ENCODE results near the gene SMIM38.

SMIM38 gene

DNA sequence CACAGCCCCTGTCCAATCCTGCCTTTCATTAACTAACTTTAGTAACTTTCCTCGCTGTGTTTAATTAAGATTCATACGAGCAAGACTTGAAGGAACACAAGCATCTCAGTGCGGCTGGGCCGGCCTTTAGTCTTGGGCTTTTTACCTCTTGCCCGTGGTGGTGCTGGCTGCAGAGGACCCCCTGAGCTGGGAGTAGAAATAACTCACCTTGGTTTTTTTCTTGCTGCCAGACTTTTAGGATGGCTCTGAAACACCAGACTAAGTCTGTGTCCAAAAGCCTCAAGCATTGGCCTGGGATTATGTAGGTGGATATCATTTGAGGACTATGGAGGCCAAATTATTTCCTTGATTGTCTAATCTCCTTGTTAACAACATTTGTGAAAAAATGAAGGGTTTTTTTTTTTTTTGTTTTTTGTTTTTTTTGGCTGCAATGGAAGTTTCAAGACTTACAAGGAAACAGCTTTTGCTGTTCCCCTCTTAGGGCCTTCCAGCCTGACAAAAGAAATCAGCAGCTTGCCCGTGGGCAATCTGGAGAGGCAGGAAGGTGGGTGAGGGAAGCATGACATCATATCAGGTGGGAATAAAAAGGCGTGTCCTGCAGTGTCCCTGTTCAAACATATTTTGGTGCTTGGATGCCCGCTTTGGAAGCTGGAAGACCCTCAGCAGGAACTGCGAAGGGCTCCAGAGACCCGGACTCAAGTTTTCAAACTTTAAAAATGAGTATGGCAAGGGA, 44.0 kb downstream of the SMIM38 start:
- in situ Hi-C loops (cut with MboI; ENCODE audit: low sequenced_read_pairs), result no loop called here

GRCh38 chr11:69200331-69201065, 44.8 kb downstream of the SMIM38 start:
- in situ Hi-C loops (cut with MboI; ENCODE audit: low sequenced_read_pairs), result no loop called here

DNA sequence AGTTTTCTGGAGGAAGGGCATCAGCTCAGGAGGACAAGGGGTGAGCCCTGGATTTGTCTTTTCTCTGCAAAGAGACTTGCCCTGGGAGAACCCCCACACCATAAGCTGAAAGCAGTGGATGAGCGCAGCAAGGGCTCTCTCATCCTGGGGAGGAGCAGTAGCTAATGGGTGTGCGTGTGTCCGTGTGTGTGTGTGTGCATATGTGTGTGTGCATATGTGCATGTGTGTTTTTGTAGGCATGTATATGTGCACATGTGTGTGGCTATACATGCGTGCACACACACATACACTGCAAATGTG, 45.3 kb downstream of the SMIM38 start:
- in situ Hi-C loops (cut with MboI; ENCODE audit: low sequenced_read_pairs), result no loop called here

DNA sequence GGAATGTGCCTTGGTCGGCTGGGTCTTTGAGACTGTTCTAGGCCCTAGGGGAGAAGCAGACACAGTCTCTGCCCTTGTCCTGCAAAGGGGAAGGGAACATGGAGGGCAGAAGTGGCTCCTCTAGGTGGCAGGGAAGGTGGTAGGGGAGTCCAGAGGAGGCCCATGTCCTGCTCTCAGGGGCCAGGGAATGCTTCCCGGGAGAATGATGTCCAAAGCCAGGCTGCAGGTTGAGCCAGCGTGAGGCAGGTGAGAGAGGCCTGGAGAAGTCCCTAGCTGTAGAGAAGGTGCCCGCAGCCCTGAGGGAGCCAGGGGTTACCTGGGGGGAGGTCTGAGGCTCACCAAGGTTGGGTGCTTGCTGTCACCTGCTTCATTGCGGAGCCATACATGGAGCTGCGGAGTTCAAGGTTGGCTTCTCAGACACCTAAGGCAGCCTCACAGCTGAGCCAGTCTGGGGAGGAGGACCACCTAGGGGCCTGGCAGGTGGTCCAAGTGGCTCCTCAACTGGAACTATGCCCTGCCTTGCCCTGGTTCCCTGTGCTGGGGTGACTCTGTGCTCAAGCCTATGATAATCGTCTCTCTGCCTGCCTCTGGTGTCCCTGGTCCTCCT, 46.1 kb downstream of the SMIM38 start:
- in situ Hi-C loops (cut with MboI; ENCODE audit: low sequenced_read_pairs), result no loop called here

- in situ Hi-C loops (cut with MboI; ENCODE audit: low sequenced_read_pairs), result no loop called here
Measured at GRCh38 chr11:69202511-69203221, 46.9 kb downstream of the SMIM38 start.

DNA sequence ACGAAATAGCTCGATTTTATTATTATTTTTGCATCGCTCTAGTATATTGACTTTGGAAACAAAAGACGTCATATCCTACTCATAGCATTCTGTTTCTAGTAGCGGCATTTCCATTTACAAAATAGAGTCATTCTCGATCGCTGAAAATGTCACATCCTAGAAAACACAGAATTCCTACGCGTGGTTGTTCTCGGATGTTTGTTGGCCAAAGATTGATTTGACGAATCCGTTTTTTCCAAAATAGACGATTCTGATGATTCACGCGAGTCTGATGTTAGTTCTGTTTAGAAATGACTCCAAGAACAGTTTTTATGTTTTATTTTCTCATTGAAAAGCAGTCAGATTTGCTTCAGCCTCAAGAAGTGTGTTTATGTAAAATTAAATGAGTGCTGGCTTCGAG, 47.6 kb downstream of the SMIM38 start:
- in situ Hi-C loops (cut with MboI; ENCODE audit: low sequenced_read_pairs), result no loop called here

- in situ Hi-C loops (cut with MboI; ENCODE audit: low sequenced_read_pairs), result no loop called here
Measured at GRCh38 chr11:69203901-69204245, 48.1 kb downstream of the SMIM38 start.

DNA sequence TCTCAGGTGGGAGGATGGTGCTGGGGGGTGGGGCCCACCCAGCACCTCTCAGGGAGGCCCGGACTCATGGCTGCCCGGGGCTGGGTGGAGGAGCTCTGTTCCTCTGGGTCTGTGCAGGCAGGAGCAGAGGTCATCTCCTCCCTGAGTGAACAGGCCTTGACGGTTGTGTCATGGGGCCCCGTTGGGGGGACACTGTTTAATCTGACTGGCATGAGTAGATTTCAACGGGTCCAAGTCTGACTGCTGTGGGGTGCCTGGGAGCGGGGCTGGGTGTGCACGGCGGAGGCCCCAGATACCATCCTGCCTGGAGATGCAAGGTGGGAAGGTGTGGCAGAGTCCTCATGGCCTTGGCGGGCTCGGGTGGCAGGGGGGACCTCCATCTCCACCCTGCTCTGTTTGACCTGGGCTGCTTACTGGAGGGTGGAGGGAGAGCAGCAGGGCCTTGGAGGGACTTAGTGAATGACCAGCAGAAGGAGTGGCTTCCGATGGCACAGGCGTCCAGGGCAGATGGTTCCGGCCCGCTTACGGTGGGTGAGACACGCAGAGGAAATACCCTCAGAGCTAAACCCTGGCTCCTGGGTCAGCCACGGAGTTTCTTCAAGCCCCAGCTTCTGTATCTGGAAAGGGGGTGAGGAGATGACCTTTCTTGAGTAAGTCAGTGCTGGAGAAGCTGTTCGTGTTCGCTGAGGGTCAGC, 48.7 kb downstream of the SMIM38 start:
- in situ Hi-C loops (cut with MboI; ENCODE audit: low sequenced_read_pairs), result no loop called here

- in situ Hi-C loops (cut with MboI; ENCODE audit: low sequenced_read_pairs), result no loop called here
Measured at GRCh38 chr11:69204941-69205742, 49.4 kb downstream of the SMIM38 start.
